K562 (cell line): ENCODE results near the gene PLEKHA7. TPM values are rescaled to one million over a fixed set of nuclear protein-coding genes. Genes with fewer than 3 reads are reported as not detected.

Source experiments
- CBFB ChIP-seq: sonication (generic); formaldehyde crosslinking; IDR thresholded peaks from 2 replicates; pipeline ENCODE4 v1.4.0; 2020; ENCODE audit warnings: mild to moderate bottlenecking, missing genetic modification reagents
- CHAMP1 ChIP-seq: fragments of 450-650 bp; IDR thresholded peaks from 2 replicates; pipeline ENCODE4 v1.6.1; 2016; ENCODE audit warnings: mild to moderate bottlenecking
- FOXK1 ChIP-seq: sonication (generic); formaldehyde crosslinking; IDR thresholded peaks from 2 replicates; pipeline ENCODE4 v1.8.0; 2022; ENCODE audit warnings: missing genetic modification reagents, mild to moderate bottlenecking, borderline replicate concordance
- HDAC1 ChIP-seq, 2 experiments: fragments of 450-650 bp; IDR thresholded peaks; 2 replicates each; pipeline ENCODE4 v1.6.1; 2016 to 2017; ENCODE audit warnings: inconsistent platforms in 1 of 2, mild to moderate bottlenecking in 1 of 2, moderate library complexity in 1 of 2
- HES1 ChIP-seq: fragments of 450-650 bp; IDR thresholded peaks from 2 replicates; pipeline ENCODE4 v1.6.1; 2016; ENCODE audit warnings: low read depth, mild to moderate bottlenecking, moderate library complexity
- HNRNPK ChIP-seq: fragments of 200-400 bp; formaldehyde crosslinking; IDR thresholded peaks from one replicate; pipeline ENCODE4 v1.6.1; 2018; ENCODE audit warnings: mild to moderate bottlenecking, low read depth, low read length; ENCODE audit not compliant: poor library complexity, severe bottlenecking
- ID3 ChIP-seq, 2 experiments: fragments of 250-450 bp in 1 of 2; fragments of 450-650 bp in 1 of 2; sonication (Bioruptor Pico) in 1 of 2; IDR thresholded peaks; 2 replicates each; pipeline versions ENCODE4 v1.6.1 to v1.8.0; 2016 to 2021; ENCODE audit warnings: mild to moderate bottlenecking in 2 of 2, moderate library complexity in 2 of 2, missing compliant biosample characterization in 1 of 2, missing genetic modification characterization in 1 of 2
- KDM1A ChIP-seq, 2 experiments: fragments of 450-650 bp; IDR thresholded peaks; 2 replicates each; pipeline ENCODE4 v1.6.1; 2016; ENCODE audit warnings: mild to moderate bottlenecking in 2 of 2
- MEIS2 ChIP-seq: fragments of 450-650 bp; IDR thresholded peaks from 2 replicates; pipeline ENCODE4 v1.6.1; 2014; ENCODE audit warnings: mild to moderate bottlenecking; ENCODE audit not compliant: partially characterized antibody
- NCOA6 ChIP-seq: fragments of 450-650 bp; IDR thresholded peaks from 2 replicates; pipeline ENCODE4 v1.6.1; 2017; ENCODE audit warnings: mild to moderate bottlenecking
- NR1H2 ChIP-seq: sonication (generic); formaldehyde crosslinking; IDR thresholded peaks from 2 replicates; pipeline ENCODE4 v1.4.0; 2020; ENCODE audit warnings: mild to moderate bottlenecking, missing genetic modification reagents
- POLR2AphosphoS2 ChIP-seq: IDR thresholded peaks from 2 replicates; pipeline ENCODE4 v1.6.1; 2012; ENCODE audit warnings: low read length, improper control_type of control experiment
- POLR2B ChIP-seq: fragments of 450-650 bp; IDR thresholded peaks from 2 replicates; pipeline ENCODE4 v1.6.1; 2018; ENCODE audit warnings: low read depth; ENCODE audit not compliant: partially characterized antibody
- RAD21 ChIP-seq, 2 experiments: fragments of 250-450 bp in 1 of 2; fragments of 450-650 bp in 1 of 2; sonication (Bioruptor Pico) in 1 of 2; formaldehyde crosslinking in 1 of 2; IDR thresholded peaks in 1 of 2; conservative IDR thresholded peaks in 1 of 2; 2 replicates each; pipeline versions ENCODE4 v1.4.0 to v1.8.0; 2020 to 2022; ENCODE audit warnings: mild to moderate bottlenecking in 2 of 2, moderate library complexity in 1 of 2
- RBM22 ChIP-seq: fragments of 200-400 bp; formaldehyde crosslinking; IDR thresholded peaks from 2 replicates; pipeline ENCODE4 v1.6.1; 2018; ENCODE audit warnings: low read length, low read depth; ENCODE audit not compliant: poor library complexity, severe bottlenecking
- SRSF9 ChIP-seq: fragments of 200-400 bp; formaldehyde crosslinking; IDR thresholded peaks from 2 replicates; pipeline ENCODE4 v1.6.1; 2017; ENCODE audit warnings: low read depth, low read length, borderline replicate concordance
- TBL1XR1 ChIP-seq, 2 experiments: IDR thresholded peaks; 2 replicates each; pipeline ENCODE4 v1.6.1; 2012; ENCODE audit warnings: improper control_type of control experiment in 2 of 2, low read length in 2 of 2, mild to moderate bottlenecking in 1 of 2
- TBP ChIP-seq: optimal IDR thresholded peaks from 2 replicates; pipeline ENCODE3; 2011; ENCODE audit warnings: low read depth, low read length, improper control_type of control experiment
- USF1 ChIP-seq: sonication (generic); formaldehyde crosslinking; IDR thresholded peaks from 2 replicates; pipeline ENCODE4 v1.9.0; 2022; ENCODE audit warnings: mild to moderate bottlenecking, missing genetic modification reagents
- XRCC4 ChIP-seq: IDR thresholded peaks from one replicate; pipeline ENCODE4 v1.6.1; 2011; ENCODE audit not compliant: insufficient read depth, insufficient read length; ENCODE audit errors: extremely low read depth
- ZBTB1 ChIP-seq: sonication (generic); formaldehyde crosslinking; IDR thresholded peaks from 2 replicates; pipeline ENCODE4 v1.8.1; 2023; ENCODE audit warnings: missing genetic modification reagents, low read depth, mild to moderate bottlenecking, borderline replicate concordance
- ZNF212 ChIP-seq: fragments of 450-650 bp; formaldehyde crosslinking; IDR thresholded peaks from 2 replicates; pipeline ENCODE4 v1.4.0; 2020; ENCODE audit warnings: mild to moderate bottlenecking
- ZNF24 ChIP-seq: fragments of 450-650 bp; IDR thresholded peaks from 2 replicates; pipeline ENCODE4 v1.6.1; 2016
- polyA plus RNA-seq, 8 experiments: library from polyadenylated mRNA; depleted of rRNA in 4 of 8; stranded (reverse) in 5 of 8; unstranded in 3 of 8; fragments of >200 nt; fragmentation: Nextera tagmentation in 2 of 8; fragmentation: Illumina TruSeq in 1 of 8; extraction: Ambion mirVana in 2 of 8; extraction: Trizol in 1 of 8; gene quantifications; 2 replicates each; pipeline versions ENCODE4 v1.2.1 to v1.2.3, GENCODE V29; 2011 to 2014; ENCODE audit warnings: inconsistent platforms in 1 of 8, missing spikeins in 1 of 8
- total RNA-seq, 7 experiments: library from RNA; depleted of rRNA in 6 of 7; stranded (reverse); fragments of >200 nt in 6 of 7; fragmentation: Illumina TruSeq in 2 of 7; extraction: Trizol in 2 of 7; gene quantifications; 2 replicates each; pipeline versions ENCODE4 v1.2.1 to v1.2.3, GENCODE V29; 2011 to 2021; ENCODE audit warnings: low replicate concordance in 1 of 7

PLEKHA7 gene
- total and polyA plus RNA-seq, 9 of the 15 experiments (the other 6 are each of a cell fraction or from before 2014, with no cell fraction given), result 0.06 to 0.77 (median 0.20) TPM; not detected in 1

GRCh38 chr11:16857186-16857585 is 157.0 kb downstream of the PLEKHA7 start (continued):
- TF ChIP-seq MEIS2 (no peak), CHAMP1 (peak; percentile 73; the same call in 1 of the 2 replicates), TBL1XR1 (IDR thresholded peaks at IDR 0.05; ENCODE audit: low read length in 2 of 2) (peak; percentile 60 to 79; a peak in 2 of 4 replicates), XRCC4 (no peak), TBP (peak; percentile 49), FOXK1 (CRISPR knock-in tag) (no peak), NR1H2 (CRISPR knock-in tag) (no peak), ID3 (CRISPR knock-in tag; IDR thresholded peaks at IDR 0.05) (no peak), ID3 (tag; IDR thresholded peaks at IDR 0.05) (peak; percentile 80; the same call in 1 of the 2 replicates), KDM1A (IDR thresholded peaks at IDR 0.05) (peak; percentile 80 to 92), ZNF24 (peak; percentile 36; the same call in 1 of the 2 replicates), NCOA6 (0 out of 2 replicates have a peak, but pooled peaks have one; percentile 23), ZNF212 (no peak), SRSF9 (no peak), ZBTB1 (CRISPR knock-in tag) (no peak), HNRNPK (no peak), RAD21 (CRISPR knock-in tag; conservative IDR thresholded peaks at IDR 0.05 in 1 of 2, IDR thresholded peaks at IDR 0.05 in 1 of 2) (peak in 1 of 2 experiments; percentile 18; a peak in 1 of 4 replicates), USF1 (CRISPR knock-in tag) (no peak), HDAC1 (IDR thresholded peaks at IDR 0.05) (peak in 1 of 2 experiments; percentile 76; a peak in 2 of 4 replicates), HES1 (no peak), POLR2B (no peak), POLR2AphosphoS2 (no peak), CBFB (CRISPR knock-in tag) (no peak), RBM22 (no peak)
